Left ventricle myocardium inferior (tissue), 1 donor: Measurements from ENCODE around the gene SCAMP5. TPM values are rescaled to one million over a fixed set of nuclear protein-coding genes. Genes with fewer than 3 reads are reported as not detected.

Source experiments
- DNase-seq: peaks from one replicate; pipeline ENCODE4 v3.0.0-alpha.2; 2020
- H3K27ac ChIP-seq: fragments of 200-600 bp; replicated peaks from 2 replicates; pipeline ENCODE4 v1.8.0; 2021
- H3K27me3 ChIP-seq: fragments of 200-600 bp; 2 replicates; pipeline ENCODE4 v1.8.0; 2021; ENCODE audit warnings: low read depth
- H3K36me3 ChIP-seq: fragments of 200-600 bp; 2 replicates; pipeline ENCODE4 v1.8.0; 2021
- H3K4me1 ChIP-seq: fragments of 200-600 bp; 2 replicates; pipeline ENCODE4 v1.8.0; 2021
- H3K4me3 ChIP-seq: fragments of 200-600 bp; 2 replicates; pipeline ENCODE4 v1.8.0; 2021; ENCODE audit warnings: mild to moderate bottlenecking, moderate library complexity
- H3K9me3 ChIP-seq: fragments of 200-600 bp; replicated peaks from 2 replicates; pipeline ENCODE4 v1.8.0; 2021
- CTCF ChIP-seq: fragments of 200-600 bp; IDR thresholded peaks from 2 replicates; pipeline ENCODE4 v1.8.0; 2021; ENCODE audit warnings: antibody characterized with exemption, mild to moderate bottlenecking, borderline replicate concordance
- intact Hi-C: fragments of 100-400 bp; cut with micrococcal nuclease; formaldehyde crosslinking; loops from one replicate; pipeline ENCODE4 v1.11.0; 2022
- total RNA-seq: library from RNA; stranded (reverse); fragmentation: NEBNext Ultra II Directional; extraction: Animal tissue kit (Norgen Biotek cat#: 25700); gene quantifications from one replicate; pipeline ENCODE4 v1.2.1, GENCODE V29; 2021
- donor health status: DM: no; HTN: yes; CAD: no; lungs with severe emphysema.

SCAMP5 gene
- total RNA-seq, 1 donor from 2014 or later, result 3.0 TPM

GRCh38 chr15:75051711-75052110, 56.3 kb downstream of the SCAMP5 start:
- no peaks in the 10 kb centered on the region for H3K9me3 ChIP-seq
- H3K4me3 ChIP-seq, result no peak overlapping the region
- peak overlapping the region; percentile 97 for H3K27ac ChIP-seq
- no peaks in the 10 kb centered on the region for H3K27me3 ChIP-seq
- intact Hi-C loops, result no loop called here
- H3K4me1 ChIP-seq, result peaks cover 88% of the 10 kb centered on the region
- H3K36me3 ChIP-seq, result no peaks in the 10 kb centered on the region
- TF ChIP-seq CTCF, result no peak
- DNase-seq, result no peak

DNA sequence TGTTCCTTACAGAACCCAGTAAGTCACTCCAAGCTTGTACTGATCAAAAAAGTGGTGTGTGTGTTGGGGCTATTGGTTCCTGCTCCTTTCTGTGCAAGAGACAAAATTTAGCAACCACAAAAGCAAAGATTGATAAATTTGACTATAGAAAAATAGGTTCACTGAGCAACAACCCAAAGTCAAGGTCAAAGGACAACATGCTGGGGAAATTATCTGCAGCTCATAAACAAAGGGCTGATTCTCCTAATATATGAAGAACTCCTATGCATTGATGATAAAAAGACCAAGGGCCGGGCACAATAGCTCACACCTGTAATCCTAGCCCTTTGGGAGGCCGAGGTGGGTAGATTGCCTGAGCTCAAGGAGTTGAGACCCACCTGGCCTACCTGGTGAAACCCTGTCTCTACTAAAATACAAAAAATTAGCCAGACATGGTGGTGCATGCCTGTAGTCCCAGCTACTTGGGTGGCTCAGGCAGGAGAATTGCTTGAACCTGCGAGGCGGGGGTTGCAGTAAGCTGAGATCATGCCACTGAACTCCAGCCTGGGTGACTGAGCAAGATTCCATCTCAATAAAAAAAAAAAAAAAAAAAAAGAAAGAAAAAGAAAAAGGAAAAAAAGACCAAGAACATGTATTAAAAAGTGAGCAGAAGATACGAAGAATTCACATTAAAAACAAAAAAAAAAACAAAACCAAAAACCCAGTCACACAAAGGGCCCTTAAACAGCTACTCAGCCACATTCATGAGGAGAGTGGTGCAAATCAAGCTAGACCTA, 57.8 kb downstream of the SCAMP5 start:
- DNase-seq, result no peak
- H3K4me1 ChIP-seq, result peaks cover 82% of the 10 kb centered on the region
- H3K36me3 ChIP-seq, result no peaks in the 10 kb centered on the region
- no peak overlapping the region for H3K4me3 ChIP-seq
- no peaks in the 10 kb centered on the region for H3K9me3 ChIP-seq
- no peaks in the 10 kb centered on the region for H3K27me3 ChIP-seq
- peak overlapping the region; percentile 67 for H3K27ac ChIP-seq
- no peak for TF ChIP-seq CTCF
- intact Hi-C loops, result no loop called here

- no peak for DNase-seq
- Histone ChIP-seq H3K36me3 (no peaks in the 10 kb centered on the region), H3K27ac (peak overlapping the region; percentile 67), H3K27me3 (no peaks in the 10 kb centered on the region), H3K4me1 (peaks cover 82% of the 10 kb centered on the region), H3K9me3 (no peaks in the 10 kb centered on the region), H3K4me3 (no peak overlapping the region)
- no peak for TF ChIP-seq CTCF
- intact Hi-C loops, result no loop called here
Measured at GRCh38 chr15:75053748-75054125, 58.4 kb downstream of the SCAMP5 start.

DNA sequence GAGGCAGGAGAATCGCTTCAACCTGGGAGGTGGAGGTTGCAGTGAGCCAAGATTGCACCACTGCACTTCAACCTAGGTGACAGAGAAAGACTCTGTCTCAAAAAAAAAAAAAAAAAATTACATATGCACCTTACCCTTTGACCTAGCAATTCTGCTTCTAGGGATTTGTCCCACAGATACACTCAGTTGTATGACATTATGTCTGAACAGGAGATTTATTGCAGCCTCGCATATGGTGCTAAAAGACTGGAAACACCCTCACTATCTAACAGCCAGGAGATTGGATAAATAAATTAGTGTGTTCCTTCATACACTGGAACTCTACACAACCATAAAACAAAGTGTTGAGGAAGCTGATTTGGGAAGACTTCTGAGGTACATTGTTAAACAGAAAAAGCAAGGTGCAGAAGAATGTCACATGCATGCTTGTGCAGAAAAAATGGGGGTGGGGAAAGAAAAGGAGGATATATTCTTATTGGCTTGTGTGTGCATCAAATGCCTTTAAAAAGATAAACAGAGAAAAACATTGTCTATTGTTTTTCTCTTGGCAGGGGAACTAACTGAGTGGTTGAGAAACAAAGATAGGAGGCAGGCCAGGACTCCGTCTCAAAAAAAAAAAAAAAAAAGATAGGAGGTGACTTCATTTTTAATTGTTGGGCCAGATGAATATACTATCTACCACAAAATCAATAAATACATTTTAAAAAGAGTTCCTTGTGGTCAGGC, 59.0 kb downstream of the SCAMP5 start:
- peak; percentile 19 for TF ChIP-seq CTCF
- H3K27me3 ChIP-seq, result no peaks in the 10 kb centered on the region
- H3K9me3 ChIP-seq, result no peaks in the 10 kb centered on the region
- no peak for DNase-seq
- intact Hi-C loops, result no loop called here
- H3K4me3 ChIP-seq, result no peak overlapping the region
- peaks cover 76% of the 10 kb centered on the region for H3K4me1 ChIP-seq
- peak overlapping the region; percentile 67 for H3K27ac ChIP-seq
- no peaks in the 10 kb centered on the region for H3K36me3 ChIP-seq

- DNase-seq, result no peak
- H3K4me3 ChIP-seq, result no peak overlapping the region
- intact Hi-C loops, result no loop called here
- no peaks in the 10 kb centered on the region for H3K9me3 ChIP-seq
- no peaks in the 10 kb centered on the region for H3K36me3 ChIP-seq
- TF ChIP-seq CTCF, result no peak
- H3K4me1 ChIP-seq, result peaks cover 59% of the 10 kb centered on the region
- H3K27me3 ChIP-seq, result no peaks in the 10 kb centered on the region
- peak overlapping the region; percentile 8 for H3K27ac ChIP-seq
Measured at GRCh38 chr15:75056036-75056435, 60.7 kb downstream of the SCAMP5 start.
